ENCODE measurements around the gene GPR146. TPM values are rescaled to one million over a fixed set of nuclear protein-coding genes. Genes with fewer than 3 reads are reported as not detected.

Gene GPR146
- total and polyA plus RNA-seq, 2 of the 13 experiments (the other 11 are each of a cell fraction or from before 2014, with no cell fraction given) = 2.0 to 15.9 TPM

DNA sequence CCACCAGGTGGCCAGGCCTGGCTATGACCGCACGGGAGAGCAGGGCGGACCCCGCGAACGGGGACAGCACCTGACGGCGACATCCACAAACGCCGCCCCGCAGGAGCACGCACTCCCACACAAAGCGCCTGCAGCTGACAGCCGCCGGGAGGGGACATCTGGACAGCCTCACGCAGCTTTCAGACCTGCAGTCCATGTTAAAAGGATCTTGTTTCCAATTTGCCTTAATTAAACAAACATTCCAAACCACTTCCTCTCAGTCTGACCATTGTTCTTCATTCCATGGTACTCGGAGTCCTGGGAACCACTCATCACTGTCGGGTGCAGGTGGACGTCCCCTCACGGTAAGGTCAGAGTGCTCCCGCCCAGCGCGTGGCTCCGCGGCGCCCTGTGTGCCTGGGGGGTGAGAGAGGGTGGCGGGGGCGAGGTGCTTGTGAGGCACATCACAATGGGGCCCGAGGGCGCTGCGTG, 37.6 kb downstream of the GPR146 start:
- intact Hi-C loops (cut with micrococcal nuclease; ENCODE audit: unreplicated experiment) = no loop called here
- in situ Hi-C loops (cut with HindIII; ENCODE audit: extremely low pct_ligation_motif_present, low pct_unique_long_range_greater_than_20kb) = no loop called here

More for the DNA sequence above, 37.6 kb downstream of the GPR146 start:
- H3K36me3 ChIP-seq (replicated peaks in 1 of 2; ENCODE audit: control insufficient read depth in 1 of 2, insufficient read depth in 2 of 2, low read length in 2 of 2) = peaks cover 2 to 15% of the 10 kb centered on the region in 2 experiments; a peak in 3 of 5 replicates
- ChIA-PET CTCF (ENCODE audit: low intra/inter-chr PET ratio, low total read pairs) (no interaction called here), POLR2A (no interaction called here)
- no peak for ATAC-seq
- no peaks in the 10 kb centered on the region for H3K9me3 ChIP-seq (ENCODE audit: low read length)
- no peak overlapping the region for H3K27ac ChIP-seq (ENCODE audit: extremely low read length, insufficient read depth, low read length)
- H2AFZ ChIP-seq (ENCODE audit: low read length) = no peak overlapping the region
- H3K79me2 ChIP-seq (ENCODE audit: insufficient read depth, low read length) = no peaks in the 10 kb centered on the region
- H3K9ac ChIP-seq (ENCODE audit: insufficient read depth, low read depth, low read length) = no peak overlapping the region
- H4K20me1 ChIP-seq (ENCODE audit: insufficient read depth, low read length) = no peaks in the 10 kb centered on the region
- H3K27me3 ChIP-seq (ENCODE audit: control insufficient read depth in 1 of 2, insufficient read depth in 2 of 2, low read length in 2 of 2) = no peaks in the 10 kb centered on the region
- 95% methylated on average over 23 of the region's 31 CpGs for WGBS (ENCODE audit: low lambda C conversion rate)
- no peak overlapping the region for H3K4me2 ChIP-seq (ENCODE audit: low read depth, low read length)
- H3K4me1 ChIP-seq (ENCODE audit: insufficient read depth, low read length) = peaks cover 59% of the 10 kb centered on the region
- FAIRE-seq = no peak
- no peak overlapping the region for H3K4me3 ChIP-seq (replicated peaks in 1 of 3; ENCODE audit: insufficient read depth in 1 of 3, low read depth in 2 of 3, low read length in 3 of 3)
- no TSS peak for BruUV-seq (replicated peaks)
- TF ChIP-seq, protein P1, sequence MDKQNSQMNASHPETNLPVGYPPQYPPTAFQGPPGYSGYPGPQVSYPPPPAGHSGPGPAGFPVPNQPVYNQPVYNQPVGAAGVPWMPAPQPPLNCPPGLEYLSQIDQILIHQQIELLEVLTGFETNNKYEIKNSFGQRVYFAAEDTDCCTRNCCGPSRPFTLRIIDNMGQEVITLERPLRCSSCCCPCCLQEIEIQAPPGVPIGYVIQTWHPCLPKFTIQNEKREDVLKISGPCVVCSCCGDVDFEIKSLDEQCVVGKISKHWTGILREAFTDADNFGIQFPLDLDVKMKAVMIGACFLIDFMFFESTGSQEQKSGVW (CRISPR knock-in tag; IDR thresholded peaks at IDR 0.05; ENCODE audit: borderline replicate concordance) = no peak
- TF ChIP-seq, protein P2, sequence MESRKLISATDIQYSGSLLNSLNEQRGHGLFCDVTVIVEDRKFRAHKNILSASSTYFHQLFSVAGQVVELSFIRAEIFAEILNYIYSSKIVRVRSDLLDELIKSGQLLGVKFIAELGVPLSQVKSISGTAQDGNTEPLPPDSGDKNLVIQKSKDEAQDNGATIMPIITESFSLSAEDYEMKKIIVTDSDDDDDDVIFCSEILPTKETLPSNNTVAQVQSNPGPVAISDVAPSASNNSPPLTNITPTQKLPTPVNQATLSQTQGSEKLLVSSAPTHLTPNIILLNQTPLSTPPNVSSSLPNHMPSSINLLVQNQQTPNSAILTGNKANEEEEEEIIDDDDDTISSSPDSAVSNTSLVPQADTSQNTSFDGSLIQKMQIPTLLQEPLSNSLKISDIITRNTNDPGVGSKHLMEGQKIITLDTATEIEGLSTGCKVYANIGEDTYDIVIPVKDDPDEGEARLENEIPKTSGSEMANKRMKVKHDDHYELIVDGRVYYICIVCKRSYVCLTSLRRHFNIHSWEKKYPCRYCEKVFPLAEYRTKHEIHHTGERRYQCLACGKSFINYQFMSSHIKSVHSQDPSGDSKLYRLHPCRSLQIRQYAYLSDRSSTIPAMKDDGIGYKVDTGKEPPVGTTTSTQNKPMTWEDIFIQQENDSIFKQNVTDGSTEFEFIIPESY (CRISPR knock-in tag; IDR thresholded peaks at IDR 0.05) = peak; percentile 67
- TF ChIP-seq ZFP37 (CRISPR knock-in tag; IDR thresholded peaks at IDR 0.05; ENCODE audit: borderline replicate concordance) (no peak), NCOA5 (CRISPR knock-in tag; IDR thresholded peaks at IDR 0.05) (no peak)
- no peak for DNase-seq (ENCODE audit: low spot score)

Data from HepG2 (cell line).